OCI-LY7 (cell line): ENCODE measurements around the gene CACNA1I. TPM values are rescaled to one million over a fixed set of nuclear protein-coding genes. Genes with fewer than 3 reads are reported as not detected.

ENCODE experiments used
- BruUV-seq: library from RNA; stranded (reverse); fragments of 400-500 nt; replicated peaks from 2 replicates; lab custom pipeline; 2021; lab: Mats Ljungman, UMichigan
- CTCF ChIA-PET: fragments of 300-600 bp; sonication (Branson Sonifier 250); formaldehyde crosslinking; loops from one replicate; lab custom pipeline; 2022; ENCODE audit warnings: antibody characterized with exemption; ENCODE audit not compliant: unreplicated experiment; lab: Charles Lee
- POLR2A ChIA-PET: fragments of 300-600 bp; sonication (Branson Sonifier 250); formaldehyde crosslinking; loops from one replicate; lab custom pipeline; 2022; ENCODE audit warnings: antibody characterized with exemption; lab: Charles Lee
- DNase-seq: peaks from one replicate; pipeline ENCODE4 v3.0.0-alpha.2; 2015; ENCODE audit warnings: low spot score
- H2AFZ ChIP-seq: fragments of 200-600 bp; sonication (generic), shearing (Covaris generic); 2 replicates; pipeline ENCODE4 v1.6.1; 2014; ENCODE audit warnings: mild to moderate bottlenecking, antibody characterized with exemption, low read length, moderate library complexity
- H3K27ac ChIP-seq: fragments of 200-600 bp; sonication (generic); 2 replicates; pipeline ENCODE4 v1.5.1; 2014; ENCODE audit warnings: mixed run types, low read depth, mild to moderate bottlenecking, moderate library complexity, low read length, inconsistent platforms; ENCODE audit not compliant: poor library complexity, severe bottlenecking
- H3K36me3 ChIP-seq: fragments of 200-600 bp; sonication (generic); 2 replicates; pipeline ENCODE4 v1.6.1; 2014; ENCODE audit warnings: mild to moderate bottlenecking, antibody characterized with exemption, low read length, moderate library complexity, mixed read lengths; ENCODE audit not compliant: insufficient read depth
- H3K4me1 ChIP-seq: fragments of 200-600 bp; sonication (generic); 2 replicates; pipeline ENCODE4 v1.5.1; 2014; ENCODE audit warnings: mild to moderate bottlenecking, low read length; ENCODE audit not compliant: insufficient read depth, poor library complexity, severe bottlenecking
- H3K4me2 ChIP-seq: fragments of 200-600 bp; sonication (generic); 2 replicates; pipeline ENCODE4 v1.6.1; 2014; ENCODE audit warnings: mild to moderate bottlenecking, low read length
- H3K4me3 ChIP-seq: fragments of 200-600 bp; sonication (generic); 2 replicates; pipeline ENCODE4 v1.5.1; 2014; ENCODE audit warnings: mild to moderate bottlenecking, low read depth, low read length; ENCODE audit not compliant: poor library complexity, severe bottlenecking
- H3K79me2 ChIP-seq: fragments of 200-600 bp; sonication (generic); 2 replicates; pipeline ENCODE4 v1.6.1; 2016; ENCODE audit warnings: low read depth, mild to moderate bottlenecking, low read length, moderate library complexity, mixed read lengths; ENCODE audit not compliant: insufficient read depth
- H3K9me2 ChIP-seq: fragments of 200-600 bp; sonication (generic); 2 replicates; pipeline ENCODE4 v1.6.1; 2016; ENCODE audit warnings: mild to moderate bottlenecking, low read length, mixed read lengths; ENCODE audit not compliant: insufficient read depth
- H3K9me3 ChIP-seq: fragments of 200-600 bp; sonication (generic); 2 replicates; pipeline ENCODE4 v1.6.1; 2014; ENCODE audit warnings: mild to moderate bottlenecking, mixed run types, low read length, mixed read lengths
- H4K20me1 ChIP-seq: fragments of 200-600 bp; sonication (generic); 2 replicates; pipeline ENCODE4 v1.6.1; 2014; ENCODE audit warnings: mild to moderate bottlenecking, antibody characterized with exemption, low read length, moderate library complexity, mixed read lengths; ENCODE audit not compliant: insufficient read depth
- EZH2phosphoT487 ChIP-seq: fragments of 200-600 bp; sonication (generic); IDR thresholded peaks from 2 replicates; pipeline ENCODE4 v1.6.1; 2018; ENCODE audit warnings: low read depth, borderline replicate concordance, mild to moderate bottlenecking, mixed run types, antibody characterized with exemption, low read length, moderate library complexity, mixed read lengths
- intact Hi-C: fragments of 100-400 bp; cut with micrococcal nuclease; formaldehyde crosslinking; loops from one replicate; pipeline ENCODE4 v1.10.0; 2022; ENCODE audit not compliant: unreplicated experiment
- total RNA-seq, 2 experiments: library from RNA; depleted of rRNA in 1 of 2; stranded (reverse); fragments of >200 nt in 1 of 2; shearing (Covaris generic) in 1 of 2; gene quantifications; 2 replicates each; pipeline ENCODE4 v1.2.3, GENCODE V29; 2014 to 2022
- TF ChIP-seq, protein P1 (sequence below): fragments of 200-600 bp; sonication (generic); conservative IDR thresholded peaks from 2 replicates; pipeline ENCODE4 v1.5.1; 2014; ENCODE audit warnings: mild to moderate bottlenecking, antibody characterized with exemption, low read length, moderate library complexity, mixed read lengths

Gene CACNA1I
- total RNA-seq, 2 experiments from 2014 or later: 0.03 TPM; not detected in 1

DNA sequence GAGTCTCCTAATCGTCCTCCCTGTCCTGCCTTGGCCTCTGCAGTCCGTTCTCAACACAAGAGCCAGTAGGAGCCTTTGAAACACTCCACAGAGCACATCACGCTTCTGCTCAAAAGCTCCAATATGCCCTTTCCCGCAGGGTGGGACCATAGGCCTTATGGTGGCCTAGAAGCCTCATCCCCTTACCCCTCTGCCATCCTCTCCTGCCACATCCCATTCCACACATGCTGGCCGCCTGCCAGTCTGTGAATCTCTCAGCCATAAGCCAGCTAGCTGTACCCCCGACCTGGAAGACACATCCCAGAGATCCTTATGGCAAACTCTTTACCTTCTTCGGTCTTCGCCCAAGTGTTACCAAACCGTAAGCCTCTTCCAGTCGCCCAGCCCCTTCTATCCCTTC lies 165.2 kb downstream of the CACNA1I start:
- H4K20me1 ChIP-seq: no peaks in the 10 kb centered on the region
- H3K27ac ChIP-seq: no peak overlapping the region
- H3K36me3 ChIP-seq: no peaks in the 10 kb centered on the region
- DNase-seq: no peak
- no peak overlapping the region for H3K4me3 ChIP-seq
- POLR2A ChIA-PET: no interaction called here
- H3K9me2 ChIP-seq: no peaks in the 10 kb centered on the region
- H3K79me2 ChIP-seq: no peaks in the 10 kb centered on the region
- no peaks in the 10 kb centered on the region for H3K4me1 ChIP-seq
- no TSS peak for BruUV-seq
- CTCF ChIA-PET: no interaction called here
- H3K9me3 ChIP-seq: 0 out of 2 replicates have a peak, but pooled peaks cover 5% of the 10 kb centered on the region
- intact Hi-C loops: no loop called here
- no peak overlapping the region for H2AFZ ChIP-seq
- H3K4me2 ChIP-seq: no peak overlapping the region
- TF ChIP-seq, protein P1, sequence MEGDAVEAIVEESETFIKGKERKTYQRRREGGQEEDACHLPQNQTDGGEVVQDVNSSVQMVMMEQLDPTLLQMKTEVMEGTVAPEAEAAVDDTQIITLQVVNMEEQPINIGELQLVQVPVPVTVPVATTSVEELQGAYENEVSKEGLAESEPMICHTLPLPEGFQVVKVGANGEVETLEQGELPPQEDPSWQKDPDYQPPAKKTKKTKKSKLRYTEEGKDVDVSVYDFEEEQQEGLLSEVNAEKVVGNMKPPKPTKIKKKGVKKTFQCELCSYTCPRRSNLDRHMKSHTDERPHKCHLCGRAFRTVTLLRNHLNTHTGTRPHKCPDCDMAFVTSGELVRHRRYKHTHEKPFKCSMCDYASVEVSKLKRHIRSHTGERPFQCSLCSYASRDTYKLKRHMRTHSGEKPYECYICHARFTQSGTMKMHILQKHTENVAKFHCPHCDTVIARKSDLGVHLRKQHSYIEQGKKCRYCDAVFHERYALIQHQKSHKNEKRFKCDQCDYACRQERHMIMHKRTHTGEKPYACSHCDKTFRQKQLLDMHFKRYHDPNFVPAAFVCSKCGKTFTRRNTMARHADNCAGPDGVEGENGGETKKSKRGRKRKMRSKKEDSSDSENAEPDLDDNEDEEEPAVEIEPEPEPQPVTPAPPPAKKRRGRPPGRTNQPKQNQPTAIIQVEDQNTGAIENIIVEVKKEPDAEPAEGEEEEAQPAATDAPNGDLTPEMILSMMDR: no peak
- no peak for TF ChIP-seq EZH2phosphoT487

DNA sequence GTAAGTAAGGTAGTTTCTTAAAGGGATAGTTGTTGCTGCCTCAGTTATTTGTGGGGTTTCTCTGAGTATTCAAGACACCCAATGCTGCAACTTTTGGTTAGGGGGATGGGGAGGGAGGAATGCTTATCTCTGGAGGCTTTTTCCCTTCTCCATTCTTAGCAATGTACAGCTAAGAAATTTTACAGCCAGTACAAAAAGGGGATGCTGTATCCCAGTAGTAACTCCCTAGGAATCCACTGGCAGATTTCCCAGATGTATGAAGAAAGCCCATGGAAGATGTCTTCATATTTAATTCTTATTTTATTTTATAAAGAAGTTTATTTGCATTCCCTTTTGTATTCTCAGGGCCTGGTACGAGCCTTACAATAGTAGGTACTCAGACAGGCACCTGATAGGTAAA lies 168.2 kb downstream of the CACNA1I start:
- TF ChIP-seq, protein P1: no peak
- TF ChIP-seq EZH2phosphoT487: no peak
- H3K79me2 ChIP-seq: no peaks in the 10 kb centered on the region
- no TSS peak for BruUV-seq
- H3K4me3 ChIP-seq: no peak overlapping the region
- DNase-seq: no peak
- H3K9me2 ChIP-seq: no peaks in the 10 kb centered on the region
- 0 out of 2 replicates have a peak, but pooled peaks cover 5% of the 10 kb centered on the region for H3K9me3 ChIP-seq
- H3K4me1 ChIP-seq: no peaks in the 10 kb centered on the region
- ChIA-PET POLR2A (no interaction called here), CTCF (no interaction called here)
- H4K20me1 ChIP-seq: no peaks in the 10 kb centered on the region
- H3K36me3 ChIP-seq: no peaks in the 10 kb centered on the region
- H2AFZ ChIP-seq: no peak overlapping the region
- intact Hi-C loops: no loop called here
- H3K27ac ChIP-seq: no peak overlapping the region
- H3K4me2 ChIP-seq: no peak overlapping the region

Other genes with a start within 250 kb of the CACNA1I start
- 9.0 and 10.2 TPM in 2 replicates for gene SYNGR1, start 220.8 kb upstream of the CACNA1I start, total RNA-seq (2014; rRNA removed; shearing (Covaris generic))
- gene SYNGR1, start 220.8 kb upstream of the CACNA1I start, total RNA-seq (2022): 22.5 and 23.3 TPM in 2 replicates
- 17.7 and 18.1 TPM in 2 replicates for gene TAB1, start 171.0 kb upstream of the CACNA1I start, total RNA-seq (2014; rRNA removed; shearing (Covaris generic))
- gene TAB1, start 171.0 kb upstream of the CACNA1I start, total RNA-seq (2022): 36.5 and 38.2 TPM in 2 replicates
- 15.4 and 16.3 TPM in 2 replicates for gene MGAT3, start 113.7 kb upstream of the CACNA1I start, total RNA-seq (2014; rRNA removed; shearing (Covaris generic))
- gene MGAT3, start 113.7 kb upstream of the CACNA1I start, total RNA-seq (2022): 34.1 and 44.3 TPM in 2 replicates
- gene MIEF1, start 68.5 kb upstream of the CACNA1I start, total RNA-seq (2014; rRNA removed; shearing (Covaris generic)): 32.5 and 34.1 TPM in 2 replicates
- gene MIEF1, start 68.5 kb upstream of the CACNA1I start, total RNA-seq (2022): 51.9 and 55.0 TPM in 2 replicates
- 716 and 720 TPM in 2 replicates for gene ATF4, start 50.2 kb upstream of the CACNA1I start, total RNA-seq (2014; rRNA removed; shearing (Covaris generic))
- 732 and 779 TPM in 2 replicates for gene ATF4, start 50.2 kb upstream of the CACNA1I start, total RNA-seq (2022)
- 148 and 185 TPM in 2 replicates for gene RPS19BP1, start 38.0 kb upstream of the CACNA1I start, total RNA-seq (2014; rRNA removed; shearing (Covaris generic))
- gene RPS19BP1, start 38.0 kb upstream of the CACNA1I start, total RNA-seq (2022): 78.6 and 88.1 TPM in 2 replicates